DMS53 treated with DMSO at 0.1 percent for 48 hours (cell line): ENCODE results near the gene MCM5.

Experiments used
- DNase-seq: peaks from one replicate; lab custom pipeline; 2025; ENCODE audit not compliant: unreplicated experiment; lab: John Stamatoyannopoulos, UW

Gene MCM5

DNA sequence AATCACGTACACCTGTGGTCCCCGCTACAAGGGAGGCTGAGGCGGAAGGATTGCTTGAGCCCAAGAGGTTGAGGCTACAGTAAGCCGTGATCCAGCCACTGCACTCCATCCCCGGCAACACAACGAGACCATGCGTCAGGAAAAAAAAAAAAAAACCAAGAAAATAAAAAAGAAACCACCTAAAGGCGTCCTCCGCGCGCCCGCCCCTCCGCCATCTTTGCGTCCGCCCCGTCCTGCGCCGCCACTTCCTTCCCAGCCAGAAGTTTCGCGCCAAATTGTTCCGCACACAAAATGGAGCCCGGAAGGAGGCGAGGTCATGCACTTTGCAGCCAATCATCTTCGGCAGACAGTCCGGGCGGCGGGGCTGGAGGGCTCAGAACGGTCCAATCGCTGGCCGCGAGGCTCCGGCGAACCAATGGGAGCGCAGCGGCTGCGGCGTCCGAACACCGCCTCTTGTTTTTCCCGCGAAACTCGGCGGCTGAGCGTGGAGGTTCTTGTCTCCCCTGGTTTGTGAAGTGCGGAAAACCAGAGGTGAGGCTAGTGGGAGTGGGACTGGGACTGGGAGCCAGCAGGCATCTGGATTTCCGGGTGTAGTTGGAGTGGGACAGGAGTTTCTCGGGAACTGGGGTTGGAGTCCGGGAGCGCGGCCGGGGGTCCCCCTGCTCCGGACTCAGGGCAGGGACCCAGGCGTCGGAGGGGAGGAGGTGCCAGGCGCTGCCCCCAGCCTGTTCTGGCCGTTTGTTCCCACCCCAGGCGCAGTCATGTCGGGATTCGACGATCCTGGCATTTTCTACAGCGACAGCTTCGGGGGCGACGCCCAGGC lies at the start of gene MCM5:
TSS of gene MCM5 (plus strand) at position 463 of the 823 bp plus-strand sequence. CDS start at position 762, 299 bp downstream.
- DNase-seq, result peak; percentile 68

DNA sequence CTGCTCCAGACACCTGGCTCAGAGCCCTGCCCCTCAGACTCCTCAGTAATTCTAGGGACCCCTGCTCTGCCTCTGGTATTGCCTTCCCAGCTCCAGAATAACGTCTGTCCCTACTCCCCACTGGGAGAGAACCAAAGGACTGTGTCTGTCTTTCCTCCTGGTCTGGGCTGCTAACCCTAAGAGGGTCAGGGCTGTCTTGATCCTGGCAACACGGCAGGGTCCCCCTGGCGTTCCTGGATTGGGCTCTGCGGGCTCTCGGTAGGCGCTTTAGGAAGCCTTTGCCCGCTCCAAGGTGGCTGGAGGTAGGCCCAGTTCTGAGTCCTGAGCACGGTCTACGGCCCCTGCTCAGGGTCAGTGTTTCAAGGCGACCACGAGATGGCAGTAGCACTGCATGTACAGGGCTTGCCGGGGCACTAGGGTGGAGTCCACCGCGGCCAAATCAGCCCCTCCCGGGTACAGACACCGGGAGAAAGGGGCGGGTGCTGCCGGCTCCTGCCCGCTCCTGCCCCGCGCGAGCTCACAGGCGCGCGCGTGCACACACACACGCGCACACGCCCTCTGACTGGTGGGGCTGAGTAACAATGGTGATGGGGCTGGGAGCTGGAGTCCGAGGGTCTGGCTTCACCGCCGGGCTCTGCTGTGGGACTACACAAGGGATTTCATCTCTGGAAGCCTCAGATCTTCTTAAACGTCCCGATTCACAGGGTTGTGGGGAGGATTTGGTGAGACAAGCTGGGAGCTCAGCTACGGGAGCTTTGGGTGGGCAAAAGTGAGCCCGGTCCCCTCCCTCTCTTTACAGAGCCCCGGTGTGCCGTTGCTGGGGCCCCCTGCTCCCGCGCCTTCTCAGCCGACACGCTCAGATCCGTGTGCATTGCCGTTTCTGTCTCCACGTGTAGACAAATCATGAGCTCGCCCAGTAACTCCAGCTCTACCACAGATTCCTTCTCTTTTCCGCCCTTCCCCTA lies 49.1 kb upstream of the MCM5 start:
- peak; percentile 55 for DNase-seq

GRCh38 chr22:35352214-35353111 lies 47.5 kb upstream of the MCM5 start:
- DNase-seq, result peak; percentile 2

DNA sequence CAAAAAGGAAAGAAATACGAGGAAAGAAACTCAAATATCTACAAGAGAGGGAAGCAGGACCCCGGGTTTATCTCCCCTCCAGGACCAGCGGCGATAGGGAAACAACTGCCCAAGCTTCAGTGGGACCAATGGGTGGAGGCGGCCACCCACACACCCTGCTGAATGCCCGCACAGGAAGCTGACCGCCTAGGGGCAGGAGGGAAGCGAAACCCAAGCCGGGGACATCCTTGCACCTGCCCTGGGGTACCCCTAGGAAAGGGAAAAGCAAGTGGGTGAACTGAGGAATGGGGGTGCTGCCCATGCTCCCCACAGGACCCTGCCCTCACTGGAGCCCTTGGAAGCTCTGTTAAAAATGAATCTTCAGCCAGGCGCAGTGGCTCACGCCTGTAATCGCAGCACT lies 46.6 kb upstream of the MCM5 start:
- DNase-seq, result no peak

DNA sequence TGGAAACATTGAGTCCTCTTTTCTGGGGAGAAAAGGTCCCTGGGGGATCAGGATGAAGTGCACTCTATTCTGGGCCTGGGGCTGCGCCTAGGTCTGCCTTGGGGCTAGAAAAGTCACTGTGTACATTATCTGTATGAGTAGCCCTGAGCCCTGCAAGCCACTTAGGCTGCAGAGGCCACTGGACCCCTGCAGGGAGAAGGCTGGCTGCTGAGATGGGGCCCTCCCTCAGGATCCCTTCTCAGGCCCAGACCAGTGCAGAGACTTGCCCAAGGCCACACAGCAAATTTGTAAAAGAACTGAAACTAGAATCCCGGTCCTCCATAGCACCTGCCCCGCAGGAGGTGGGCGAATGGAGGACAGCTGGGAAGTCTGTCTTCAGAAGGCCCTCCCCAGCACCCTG lies 45.9 kb upstream of the MCM5 start:
- no peak for DNase-seq

DNA sequence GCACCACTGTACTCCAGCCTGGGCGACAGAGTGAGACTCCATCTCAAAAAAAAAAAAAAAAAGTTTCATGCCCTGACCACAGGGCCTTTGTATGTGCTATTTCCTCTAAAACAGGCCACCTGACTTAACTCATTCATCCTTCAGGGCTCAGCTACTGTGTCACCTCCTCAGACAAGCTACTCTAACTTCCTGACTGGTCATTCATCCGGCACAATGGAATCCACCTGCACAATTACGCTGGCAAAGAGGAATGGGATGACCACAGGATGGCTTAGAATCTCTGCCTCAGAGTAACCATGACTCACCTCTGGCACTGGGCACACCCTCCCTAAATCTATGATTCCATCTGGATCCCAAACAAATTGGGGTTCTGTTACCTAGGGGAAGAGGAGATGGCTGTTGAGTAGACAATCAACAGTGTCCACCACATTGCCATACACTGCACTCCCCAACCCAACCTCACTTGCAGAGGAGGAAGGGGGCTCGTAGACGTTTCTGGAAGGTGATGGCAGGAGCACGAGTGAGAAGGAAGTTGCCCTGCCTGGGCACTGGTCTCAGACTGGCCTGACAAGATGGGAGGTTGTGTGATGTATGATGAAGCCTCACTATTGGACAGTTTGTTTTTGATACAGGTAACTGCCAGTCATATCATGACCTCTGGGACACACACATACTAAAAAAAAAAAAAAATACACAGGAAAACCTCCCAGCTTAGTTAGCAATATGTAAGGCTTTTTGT lies 41.9 kb upstream of the MCM5 start:
- no peak for DNase-seq

- DNase-seq, result no peak
Measured at GRCh38 chr22:35359380-35360065, 40.4 kb upstream of the MCM5 start.

GRCh38 chr22:35361001-35361558 lies 38.9 kb upstream of the MCM5 start:
- no peak for DNase-seq

GRCh38 chr22:35363566-35364086 lies 36.3 kb upstream of the MCM5 start:
- DNase-seq, result no peak

GRCh38 chr22:35364230-35364629 lies 35.7 kb upstream of the MCM5 start:
- peak; percentile 73 for DNase-seq

- no peak for DNase-seq
Measured at GRCh38 chr22:35367331-35367886, 32.5 kb upstream of the MCM5 start.

GRCh38 chr22:35368386-35368785 lies 31.6 kb upstream of the MCM5 start:
- no peak for DNase-seq

- DNase-seq, result no peak
Measured at GRCh38 chr22:35369996-35370395, 29.9 kb upstream of the MCM5 start.

GRCh38 chr22:35373781-35374180 lies 26.2 kb upstream of the MCM5 start:
- DNase-seq, result no peak

DNA sequence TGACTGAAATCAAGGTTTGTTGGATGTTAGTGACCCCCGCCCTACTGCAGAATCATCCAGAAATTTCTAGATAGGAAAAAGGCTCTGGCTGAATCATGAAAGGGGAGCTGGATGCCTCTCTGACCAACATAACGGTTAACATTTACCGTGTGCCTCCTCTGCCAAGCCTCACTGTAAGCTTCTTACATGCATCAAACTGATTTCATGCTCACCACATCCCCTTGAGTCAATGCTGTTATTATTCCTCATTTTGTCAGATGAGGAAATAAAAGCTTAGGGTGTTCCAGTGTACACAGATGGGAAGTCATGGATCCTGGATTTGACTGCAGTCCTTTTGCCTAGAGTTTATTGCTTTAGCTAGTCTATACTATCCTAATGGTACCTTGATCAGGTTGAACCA lies 24.9 kb upstream of the MCM5 start:
- DNase-seq, result no peak

- no peak for DNase-seq
Measured at GRCh38 chr22:35375526-35375925, 24.4 kb upstream of the MCM5 start.

DNA sequence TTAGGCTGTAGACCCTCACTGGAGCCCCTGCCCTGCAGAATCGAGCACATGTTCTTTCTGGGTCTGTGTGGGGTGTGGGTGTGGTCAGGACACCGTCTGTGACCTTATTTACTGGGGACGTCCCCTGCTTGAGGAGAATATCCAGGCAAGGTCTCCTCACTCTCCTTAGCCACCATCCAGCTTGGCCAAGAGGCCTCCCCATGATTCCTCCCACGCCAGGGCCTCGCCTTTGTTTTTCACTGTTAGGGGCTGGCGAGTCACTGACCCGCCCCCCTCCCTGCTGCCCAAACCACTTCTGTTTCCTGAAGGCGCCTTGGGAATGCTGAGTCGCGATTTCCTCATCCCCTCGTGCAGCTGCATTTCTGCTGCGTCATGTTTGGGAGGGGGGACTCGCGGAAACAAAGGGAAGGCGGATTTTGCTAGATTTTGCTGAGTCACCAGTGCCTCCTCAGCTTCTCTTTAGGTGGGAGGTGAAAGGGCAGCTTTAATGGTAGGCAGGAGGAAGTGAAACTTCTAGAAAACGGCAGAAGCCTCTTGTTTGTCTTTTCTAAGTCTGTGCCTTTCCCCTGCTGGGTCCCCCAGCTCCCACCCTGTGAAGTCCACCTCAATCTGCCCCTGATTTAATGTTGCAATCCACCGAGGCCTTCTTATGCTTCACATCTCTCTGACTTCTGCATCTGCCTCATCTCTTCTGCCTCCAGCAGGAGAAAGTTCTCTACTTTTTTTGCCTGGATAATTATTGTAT lies 23.0 kb upstream of the MCM5 start:
- peak; percentile 36 for DNase-seq

GRCh38 chr22:35377735-35378134 lies 22.2 kb upstream of the MCM5 start:
- no peak for DNase-seq
